Measurements from ENCODE around the gene SPNS3.

Gene SPNS3

DNA sequence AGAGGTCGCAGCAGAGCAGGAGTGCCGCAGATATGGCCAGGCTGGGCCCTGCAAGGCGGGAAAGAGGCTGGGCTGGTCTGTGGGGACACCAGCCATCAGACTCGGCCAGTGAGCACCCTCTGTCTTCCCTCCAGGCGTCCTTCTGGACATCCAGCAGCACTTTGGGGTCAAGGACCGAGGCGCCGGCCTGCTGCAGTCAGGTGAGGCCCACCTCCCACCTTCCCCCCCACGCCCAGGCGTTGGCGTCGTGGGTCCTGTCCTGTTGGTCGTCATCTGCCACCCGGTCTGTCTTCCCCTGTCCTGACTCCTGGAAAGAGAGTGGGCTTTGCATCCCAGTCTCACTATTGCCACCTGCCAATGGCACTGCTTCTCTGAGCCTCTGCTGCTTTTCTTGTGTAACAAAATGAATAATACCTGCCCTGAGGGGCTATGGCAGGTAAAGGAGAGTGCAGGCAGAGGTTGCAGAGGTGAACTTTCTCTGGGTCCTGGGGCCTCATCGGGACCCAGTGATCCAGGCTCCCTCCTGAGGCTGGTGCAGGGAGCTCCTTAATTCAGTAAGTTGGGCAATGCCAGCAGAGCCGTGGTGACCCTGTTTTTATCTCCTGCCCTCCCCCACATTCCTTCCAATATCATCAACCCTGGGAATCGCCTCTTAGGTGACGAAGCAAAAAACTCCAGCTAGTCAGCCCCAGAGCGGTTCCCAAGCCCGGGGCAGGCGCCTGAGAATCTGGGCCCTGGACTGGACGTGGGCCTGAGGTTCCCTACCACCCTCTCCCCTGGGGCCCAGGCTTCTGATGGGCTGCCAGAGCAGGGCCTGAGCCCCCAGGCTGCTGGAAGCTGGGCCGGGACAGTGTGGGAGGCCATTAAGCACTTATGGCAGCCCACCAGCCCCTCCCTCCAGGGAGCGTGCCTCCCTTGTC is 79.6 kb downstream of the SPNS3 start:
- Histone ChIP-seq H3K14ac (ENCODE audit: low read length) (peak overlapping the region; percentile 84), H2AK5ac (ENCODE audit: low read length) (peak overlapping the region; percentile 55), H4K12ac (ENCODE audit: low read depth, low read length) (peak overlapping the region; percentile 7), H3K4me3 (ENCODE audit: low read depth, low read length) (no peak overlapping the region), H3K36me3 (ENCODE audit: control insufficient read depth in 1 of 2, insufficient read depth in 2 of 2, low read length in 2 of 2) (peaks cover 28 to 49% of the 10 kb centered on the region in 2 experiments), H4K91ac (ENCODE audit: low read depth, low read length) (peak overlapping the region; percentile 89), H3K4ac (ENCODE audit: low read depth, low read length) (peak overlapping the region; percentile 35), H4K8ac (ENCODE audit: low read depth, low read length) (peak overlapping the region; percentile 57), H3K18ac (ENCODE audit: low read length) (peak overlapping the region; percentile 49), H3K9ac (ENCODE audit: low read length) (no peak overlapping the region), H2AFZ (ENCODE audit: insufficient read depth, low read length, poor library complexity) (peak overlapping the region; percentile 1), H3K4me2 (ENCODE audit: low read length) (peak overlapping the region; percentile 9), H3K9me3 (ENCODE audit: insufficient read depth, low read depth, low read length) (no peaks in the 10 kb centered on the region), H3K79me2 (ENCODE audit: control insufficient read depth, insufficient read depth, low read length, poor library complexity) (peaks cover 34% of the 10 kb centered on the region), H3K79me1 (ENCODE audit: low read length) (peaks cover 34% of the 10 kb centered on the region), H3K27ac (ENCODE audit: low read depth, low read length) (peak overlapping the region; percentile 91), H3K4me1 (ENCODE audit: control insufficient read depth in 1 of 2, insufficient read depth in 2 of 2, low read length in 2 of 2) (peaks cover 64 to 68% of the 10 kb centered on the region in 2 experiments), H2BK120ac (ENCODE audit: insufficient read depth, low read length, poor library complexity) (peak overlapping the region; percentile 90), H3K23ac (ENCODE audit: low read length) (no peak overlapping the region), H3K27me3 (ENCODE audit: insufficient read depth, low read length) (no peaks in the 10 kb centered on the region), H2BK12ac (ENCODE audit: low read length) (peak overlapping the region; percentile 51), H2BK5ac (ENCODE audit: low read depth, low read length, poor library complexity) (peak overlapping the region; percentile 74)
- DNase-seq: peak; percentile 57 to 86
- WGBS (ENCODE audit: extremely low coverage, insufficient coverage, insufficient read length): no CpG with 5 or more reads among the region's 24 CpGs

DNA sequence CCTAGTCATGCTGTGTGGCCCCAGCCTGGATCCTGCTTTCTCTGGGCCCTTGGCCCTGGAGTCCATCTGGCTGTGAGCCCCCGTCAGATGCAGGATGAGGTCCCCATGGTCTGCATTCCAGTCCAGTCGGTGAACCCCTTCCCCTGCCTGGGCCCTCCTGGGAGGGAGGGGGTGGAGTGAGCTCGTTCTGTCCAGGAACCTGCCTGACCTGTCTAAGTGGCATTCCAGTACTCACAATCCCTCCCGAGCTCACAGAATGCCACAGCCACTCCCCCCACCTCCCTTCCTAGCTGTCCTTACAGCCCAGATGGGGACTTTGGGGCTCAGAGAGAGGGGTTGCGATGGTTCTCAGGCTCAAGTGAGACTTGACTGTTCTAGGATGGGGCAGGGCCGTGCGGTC is 80.5 kb downstream of the SPNS3 start:
- Histone ChIP-seq H3K36me3 (ENCODE audit: control insufficient read depth in 1 of 2, insufficient read depth in 2 of 2, low read length in 2 of 2) (peaks cover 36 to 52% of the 10 kb centered on the region in 2 experiments), H3K27me3 (ENCODE audit: insufficient read depth, low read length) (no peaks in the 10 kb centered on the region)
- WGBS (ENCODE audit: extremely low coverage, insufficient coverage, insufficient read length): no CpG with 5 or more reads among the region's 7 CpGs

DNA sequence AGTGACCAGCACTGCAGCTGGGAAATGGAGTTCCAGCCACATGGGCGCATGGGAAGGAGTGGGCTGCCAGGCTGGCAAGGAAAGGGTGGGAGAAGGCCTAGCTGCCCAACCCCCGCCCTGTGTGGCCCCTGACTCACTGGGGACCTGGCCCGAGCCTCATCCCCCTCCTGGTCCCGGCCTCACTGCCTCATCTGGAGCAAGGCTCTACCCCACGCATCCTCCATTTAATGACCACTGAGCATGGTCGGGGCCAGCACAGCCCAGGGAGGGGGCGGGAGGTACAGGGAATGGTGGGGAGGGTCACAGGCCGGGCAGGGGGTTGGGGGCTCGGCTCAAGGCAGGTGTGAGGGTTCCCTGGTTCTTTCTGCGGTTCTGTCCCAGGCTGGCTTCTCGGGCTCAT is 81.0 kb downstream of the SPNS3 start:
- Histone ChIP-seq H2BK120ac (ENCODE audit: insufficient read depth, low read length, poor library complexity) (peak overlapping the region; percentile 92), H3K23ac (ENCODE audit: low read length) (no peak overlapping the region), H4K12ac (ENCODE audit: low read depth, low read length) (peak overlapping the region; percentile 20)

More for the DNA sequence above, 80.5 kb downstream of the SPNS3 start:
- H3K4me3 ChIP-seq (ENCODE audit: low read depth, low read length): no peak overlapping the region
- no peak overlapping the region for H3K9ac ChIP-seq (ENCODE audit: low read length)
- H3K23ac ChIP-seq (ENCODE audit: low read length): no peak overlapping the region
- peak overlapping the region; percentile 92 for H2BK120ac ChIP-seq (ENCODE audit: insufficient read depth, low read length, poor library complexity)
- peak overlapping the region; percentile 7 for H4K12ac ChIP-seq (ENCODE audit: low read depth, low read length)
- peak overlapping the region; percentile 92 for H3K18ac ChIP-seq (ENCODE audit: low read length)
- H2AFZ ChIP-seq (ENCODE audit: insufficient read depth, low read length, poor library complexity): peak overlapping the region; percentile 1
- peak overlapping the region; percentile 74 for H2BK5ac ChIP-seq (ENCODE audit: low read depth, low read length, poor library complexity)
- peaks cover 30% of the 10 kb centered on the region for H3K79me2 ChIP-seq (ENCODE audit: control insufficient read depth, insufficient read depth, low read length, poor library complexity)
- H3K27ac ChIP-seq (ENCODE audit: low read depth, low read length): peak overlapping the region; percentile 91
- peaks cover 36% of the 10 kb centered on the region for H3K79me1 ChIP-seq (ENCODE audit: low read length)
- H2BK12ac ChIP-seq (ENCODE audit: low read length): peak overlapping the region; percentile 98
- peak overlapping the region; percentile 93 for H3K14ac ChIP-seq (ENCODE audit: low read length)
- H4K8ac ChIP-seq (ENCODE audit: low read depth, low read length): peak overlapping the region; percentile 70
- peak; percentile 74 to 81 for DNase-seq
- H3K4me2 ChIP-seq (ENCODE audit: low read length): peak overlapping the region; percentile 42
- peak overlapping the region; percentile 99 for H4K91ac ChIP-seq (ENCODE audit: low read depth, low read length)
- no peaks in the 10 kb centered on the region for H3K9me3 ChIP-seq (ENCODE audit: insufficient read depth, low read depth, low read length)
- peak overlapping the region; percentile 95 for H2AK5ac ChIP-seq (ENCODE audit: low read length)
- peaks cover 60 to 61% of the 10 kb centered on the region in 2 experiments for H3K4me1 ChIP-seq (ENCODE audit: control insufficient read depth in 1 of 2, insufficient read depth in 2 of 2, low read length in 2 of 2)
- H3K4ac ChIP-seq (ENCODE audit: low read depth, low read length): peak overlapping the region; percentile 93

DNA sequence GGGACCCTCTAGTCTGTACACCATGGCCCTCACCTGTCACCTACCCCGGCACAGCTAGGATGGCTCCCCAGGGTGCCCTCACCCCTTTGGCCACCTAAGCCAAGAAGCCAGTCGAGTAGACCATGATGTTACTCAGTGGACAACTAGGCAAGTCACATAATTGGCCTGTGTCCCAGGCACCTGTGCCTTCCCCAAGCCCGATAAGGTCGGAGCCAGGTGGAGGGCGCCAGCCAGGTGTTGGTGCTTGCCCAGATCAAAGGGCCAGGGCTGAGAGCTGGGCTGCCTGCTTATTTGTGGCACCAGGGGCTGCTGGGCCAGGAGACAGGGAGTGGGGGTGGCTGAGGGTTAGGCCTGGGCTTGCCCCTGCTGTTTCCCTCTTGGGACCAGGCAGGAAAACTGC is 81.8 kb downstream of the SPNS3 start:
- no peak overlapping the region for H2AFZ ChIP-seq (ENCODE audit: insufficient read depth, low read length, poor library complexity)
- peak overlapping the region; percentile 3 for H3K4ac ChIP-seq (ENCODE audit: low read depth, low read length)
- no peak overlapping the region for H3K4me2 ChIP-seq (ENCODE audit: low read length)
- H2BK5ac ChIP-seq (ENCODE audit: low read depth, low read length, poor library complexity): peak overlapping the region; percentile 1
- peak; percentile 69 to 77 for DNase-seq
- peak overlapping the region; percentile 16 for H2BK120ac ChIP-seq (ENCODE audit: insufficient read depth, low read length, poor library complexity)
- WGBS (ENCODE audit: extremely low coverage, insufficient coverage, insufficient read length): no CpG with 5 or more reads among the region's 5 CpGs
- H3K4me1 ChIP-seq (ENCODE audit: control insufficient read depth in 1 of 2, insufficient read depth in 2 of 2, low read length in 2 of 2): peaks cover 49 to 52% of the 10 kb centered on the region in 2 experiments
- H4K91ac ChIP-seq (ENCODE audit: low read depth, low read length): peak overlapping the region; percentile 99
- H3K36me3 ChIP-seq (ENCODE audit: control insufficient read depth in 1 of 2, insufficient read depth in 2 of 2, low read length in 2 of 2): peaks cover 36 to 48% of the 10 kb centered on the region in 2 experiments
- peak overlapping the region; percentile 73 for H3K18ac ChIP-seq (ENCODE audit: low read length)
- peaks cover 34% of the 10 kb centered on the region for H3K79me1 ChIP-seq (ENCODE audit: low read length)
- H4K8ac ChIP-seq (ENCODE audit: low read depth, low read length): peak overlapping the region; percentile 22
- H2BK12ac ChIP-seq (ENCODE audit: low read length): peak overlapping the region; percentile 20
- H3K27ac ChIP-seq (ENCODE audit: low read depth, low read length): peak overlapping the region; percentile 8
- H3K27me3 ChIP-seq (ENCODE audit: insufficient read depth, low read length): no peaks in the 10 kb centered on the region
- peaks cover 27% of the 10 kb centered on the region for H3K79me2 ChIP-seq (ENCODE audit: control insufficient read depth, insufficient read depth, low read length, poor library complexity)
- H3K9me3 ChIP-seq (ENCODE audit: insufficient read depth, low read depth, low read length): no peaks in the 10 kb centered on the region
- peak overlapping the region; percentile 1 for H2AK5ac ChIP-seq (ENCODE audit: low read length)
- no peak overlapping the region for H3K23ac ChIP-seq (ENCODE audit: low read length)
- H3K9ac ChIP-seq (ENCODE audit: low read length): no peak overlapping the region
- H4K12ac ChIP-seq (ENCODE audit: low read depth, low read length): no peak overlapping the region
- H3K14ac ChIP-seq (ENCODE audit: low read length): peak overlapping the region; percentile 16
- no peak overlapping the region for H3K4me3 ChIP-seq (ENCODE audit: low read depth, low read length)

More for the DNA sequence above, 81.0 kb downstream of the SPNS3 start:
- DNase-seq: no peak
- Histone ChIP-seq H3K9ac (ENCODE audit: low read length) (peak overlapping the region; percentile 8), H2AFZ (ENCODE audit: insufficient read depth, low read length, poor library complexity) (peak overlapping the region; percentile 27), H3K9me3 (ENCODE audit: insufficient read depth, low read depth, low read length) (no peaks in the 10 kb centered on the region), H2AK5ac (ENCODE audit: low read length) (peak overlapping the region; percentile 95), H2BK12ac (ENCODE audit: low read length) (peak overlapping the region; percentile 98), H3K14ac (ENCODE audit: low read length) (peak overlapping the region; percentile 93), H3K79me2 (ENCODE audit: control insufficient read depth, insufficient read depth, low read length, poor library complexity) (peaks cover 27% of the 10 kb centered on the region), H2BK5ac (ENCODE audit: low read depth, low read length, poor library complexity) (peak overlapping the region; percentile 37), H3K79me1 (ENCODE audit: low read length) (peaks cover 36% of the 10 kb centered on the region), H3K4ac (ENCODE audit: low read depth, low read length) (peak overlapping the region; percentile 93), H3K36me3 (ENCODE audit: control insufficient read depth in 1 of 2, insufficient read depth in 2 of 2, low read length in 2 of 2) (peaks cover 35 to 53% of the 10 kb centered on the region in 2 experiments), H3K4me2 (ENCODE audit: low read length) (peak overlapping the region; percentile 42), H4K8ac (ENCODE audit: low read depth, low read length) (peak overlapping the region; percentile 70), H3K4me3 (ENCODE audit: low read depth, low read length) (no peak overlapping the region), H4K91ac (ENCODE audit: low read depth, low read length) (peak overlapping the region; percentile 99), H3K27me3 (ENCODE audit: insufficient read depth, low read length) (no peaks in the 10 kb centered on the region), H3K4me1 (ENCODE audit: control insufficient read depth in 1 of 2, insufficient read depth in 2 of 2, low read length in 2 of 2) (peaks cover 54 to 59% of the 10 kb centered on the region in 2 experiments), H3K27ac (ENCODE audit: low read depth, low read length) (peak overlapping the region; percentile 91), H3K18ac (ENCODE audit: low read length) (peak overlapping the region; percentile 92)
- no CpG with 5 or more reads among the region's 11 CpGs for WGBS (ENCODE audit: extremely low coverage, insufficient coverage, insufficient read length)

Data from trophoblast cell (in vitro differentiated cells and primary cell).